ENCODE results near the gene NOL12. TPM values are rescaled to one million over a fixed set of nuclear protein-coding genes. Genes with fewer than 3 reads are reported as not detected.
A peak's percentile ranks its signal among the peaks of the same experiment; 100 is the strongest.

Gene NOL12
- total RNA-seq, 1 donor from 2014 or later = 28.2 TPM

DNA sequence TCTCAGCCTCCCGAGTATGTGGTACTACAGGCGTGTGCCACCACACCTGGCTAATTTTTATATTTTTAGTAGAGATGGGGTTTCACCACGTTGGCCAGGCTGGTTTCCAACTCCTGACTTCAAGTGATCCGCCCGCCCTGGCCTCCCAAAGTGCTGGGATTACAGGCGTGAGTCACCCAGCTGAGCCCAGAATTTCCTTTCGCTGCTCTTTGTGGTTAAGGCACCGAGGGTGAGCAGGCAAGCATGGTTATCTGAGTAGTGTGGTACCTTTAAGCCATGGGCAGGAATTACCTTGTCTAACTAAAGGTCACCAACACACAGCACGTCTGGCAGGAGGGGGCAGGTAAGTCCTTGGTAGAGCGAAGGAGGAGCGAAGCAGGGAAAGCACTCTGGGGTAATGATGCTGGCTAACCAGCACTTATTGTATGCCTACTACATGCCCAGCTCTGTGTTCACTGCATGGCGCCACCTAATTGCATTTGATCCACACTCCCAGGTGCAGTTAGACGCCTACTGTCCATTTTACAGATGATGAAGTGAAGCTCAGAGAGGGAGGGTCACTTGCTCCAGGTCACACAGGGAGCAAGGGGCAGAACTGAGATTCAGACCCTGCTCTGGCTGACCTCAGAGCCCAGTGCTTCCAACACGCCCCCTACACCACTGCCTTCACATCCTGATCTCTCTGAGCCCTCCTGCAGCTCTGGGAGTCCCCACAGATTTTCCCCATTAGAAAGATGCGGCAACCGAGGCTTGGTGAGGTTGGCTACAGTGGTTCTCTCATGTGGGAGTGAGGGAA is 56.4 kb downstream of the NOL12 start:
- Histone ChIP-seq H3K27ac (peak overlapping the region; percentile 81), H3K36me3 (no peaks in the 10 kb centered on the region), H3K27me3 (no peaks in the 10 kb centered on the region), H3K9me3 (no peaks in the 10 kb centered on the region), H3K4me1 (peaks cover 63% of the 10 kb centered on the region), H3K4me3 (no peak overlapping the region)
- TF ChIP-seq POLR2A (IDR thresholded peaks at IDR 0.05) = no peak
- TF ChIP-seq POLR2AphosphoS5 (IDR thresholded peaks at IDR 0.05; ENCODE audit: insufficient read depth in 1 of 2, low read depth in 1 of 2) = no peak
- no peak for TF ChIP-seq CTCF (IDR thresholded peaks at IDR 0.05)
- intact Hi-C loops (cut with DNase I) = no loop called here
- no peak for DNase-seq (ENCODE audit: extremely low spot score in 2 of 2)

Small RNA genes lying within 50 kb of the gene (small RNA-seq; reads per million reads assigned to genes)
- gene RN7SL385P = not detected

Other genes starting within 250 kb of the NOL12 start
- 15.2 TPM for gene MFNG, start 200.0 kb upstream of the NOL12 start, total RNA-seq
- gene CARD10, start 166.9 kb upstream of the NOL12 start, total RNA-seq = 11.0 TPM
- gene CDC42EP1, start 125.9 kb upstream of the NOL12 start, total RNA-seq = 46.2 TPM
- not detected for gene LGALS2, start 106.3 kb upstream of the NOL12 start, total RNA-seq
- gene GGA1, start 77.5 kb upstream of the NOL12 start, total RNA-seq = 45.7 TPM
- 34.1 TPM for gene SH3BP1, start 46.7 kb upstream of the NOL12 start, total RNA-seq
- gene PDXP, start 27.6 kb upstream of the NOL12 start, total RNA-seq = 6.4 TPM
- gene LGALS1, start 10.7 kb upstream of the NOL12 start, total RNA-seq = 1,638 TPM
- gene TRIOBP, start 10.7 kb downstream of the NOL12 start, total RNA-seq = 108 TPM
- gene GCAT, start 121.6 kb downstream of the NOL12 start, total RNA-seq = 7.6 TPM
- gene GALR3, start 137.0 kb downstream of the NOL12 start, total RNA-seq = not detected
- gene ANKRD54, start 158.0 kb downstream of the NOL12 start, total RNA-seq = 56.7 TPM
- gene EIF3L, start 163.1 kb downstream of the NOL12 start, total RNA-seq = 338 TPM
- 112 TPM for gene MICALL1, start 220.0 kb downstream of the NOL12 start, total RNA-seq